ENCODE results near the gene ALS2. TPM values are rescaled to one million over a fixed set of nuclear protein-coding genes. Genes with fewer than 3 reads are reported as not detected.

The ALS2 gene
- total RNA-seq, 1 donor from 2014 or later: 28.4 TPM

- Mint-ChIP-seq H3K36me3 (ENCODE audit: low read depth) (peaks cover 32% of the 10 kb centered on the region), H3K9me3 (ENCODE audit: low read depth) (peaks cover 11% of the 10 kb centered on the region), H3K27ac (ENCODE audit: unreplicated experiment) (no peak overlapping the region), H3K4me1 (ENCODE audit: low read depth) (no peaks in the 10 kb centered on the region), H3K27me3 (ENCODE audit: low read depth) (no peaks in the 10 kb centered on the region), H3K4me3 (ENCODE audit: unreplicated experiment) (no peak overlapping the region)
- TF ChIP-seq, protein P1, sequence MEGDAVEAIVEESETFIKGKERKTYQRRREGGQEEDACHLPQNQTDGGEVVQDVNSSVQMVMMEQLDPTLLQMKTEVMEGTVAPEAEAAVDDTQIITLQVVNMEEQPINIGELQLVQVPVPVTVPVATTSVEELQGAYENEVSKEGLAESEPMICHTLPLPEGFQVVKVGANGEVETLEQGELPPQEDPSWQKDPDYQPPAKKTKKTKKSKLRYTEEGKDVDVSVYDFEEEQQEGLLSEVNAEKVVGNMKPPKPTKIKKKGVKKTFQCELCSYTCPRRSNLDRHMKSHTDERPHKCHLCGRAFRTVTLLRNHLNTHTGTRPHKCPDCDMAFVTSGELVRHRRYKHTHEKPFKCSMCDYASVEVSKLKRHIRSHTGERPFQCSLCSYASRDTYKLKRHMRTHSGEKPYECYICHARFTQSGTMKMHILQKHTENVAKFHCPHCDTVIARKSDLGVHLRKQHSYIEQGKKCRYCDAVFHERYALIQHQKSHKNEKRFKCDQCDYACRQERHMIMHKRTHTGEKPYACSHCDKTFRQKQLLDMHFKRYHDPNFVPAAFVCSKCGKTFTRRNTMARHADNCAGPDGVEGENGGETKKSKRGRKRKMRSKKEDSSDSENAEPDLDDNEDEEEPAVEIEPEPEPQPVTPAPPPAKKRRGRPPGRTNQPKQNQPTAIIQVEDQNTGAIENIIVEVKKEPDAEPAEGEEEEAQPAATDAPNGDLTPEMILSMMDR (IDR thresholded peaks at IDR 0.05): no peak
- no peak for DNase-seq (ENCODE audit: low spot score)
These were observed 45.2 kb downstream of the ALS2 start for GRCh38 chr2:201735486-201735885.

- Mint-ChIP-seq H3K36me3 (ENCODE audit: low read depth) (peaks cover 34% of the 10 kb centered on the region), H3K27me3 (ENCODE audit: low read depth) (no peaks in the 10 kb centered on the region), H3K9me3 (ENCODE audit: low read depth) (peaks cover 11% of the 10 kb centered on the region), H3K27ac (ENCODE audit: unreplicated experiment) (no peak overlapping the region), H3K4me1 (ENCODE audit: low read depth) (no peaks in the 10 kb centered on the region), H3K4me3 (ENCODE audit: unreplicated experiment) (no peak overlapping the region)
- DNase-seq (ENCODE audit: low spot score): no peak
- TF ChIP-seq, protein P1 (IDR thresholded peaks at IDR 0.05): no peak
These were observed 46.6 kb downstream of the ALS2 start for GRCh38 chr2:201734111-201734510.

DNA sequence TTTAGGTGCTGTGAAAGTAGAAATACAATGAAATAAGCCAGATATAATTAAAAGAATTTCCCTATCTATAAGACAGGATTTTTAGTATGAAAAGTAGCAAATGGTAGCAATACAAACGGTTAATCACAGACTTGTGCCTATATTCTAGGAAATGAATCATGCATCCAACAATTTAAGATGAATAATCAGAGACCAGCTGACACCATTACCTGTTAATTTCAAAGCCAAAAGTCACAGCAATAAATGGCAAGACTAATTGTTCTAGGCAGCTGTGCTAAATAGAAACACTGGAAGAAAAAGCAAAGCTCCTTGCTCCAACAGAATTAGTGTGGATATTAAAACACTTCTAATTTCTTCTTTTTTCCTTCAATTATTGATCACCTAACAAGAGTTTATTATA lies 47.2 kb downstream of the ALS2 start:
- Mint-ChIP-seq H3K4me1 (ENCODE audit: low read depth) (no peaks in the 10 kb centered on the region), H3K9me3 (ENCODE audit: low read depth) (peaks cover 11% of the 10 kb centered on the region), H3K4me3 (ENCODE audit: unreplicated experiment) (no peak overlapping the region), H3K27me3 (ENCODE audit: low read depth) (no peaks in the 10 kb centered on the region), H3K36me3 (ENCODE audit: low read depth) (peaks cover 38% of the 10 kb centered on the region), H3K27ac (ENCODE audit: unreplicated experiment) (no peak overlapping the region)
- no peak for DNase-seq (ENCODE audit: low spot score)
- TF ChIP-seq, protein P1 (IDR thresholded peaks at IDR 0.05): no peak

DNA sequence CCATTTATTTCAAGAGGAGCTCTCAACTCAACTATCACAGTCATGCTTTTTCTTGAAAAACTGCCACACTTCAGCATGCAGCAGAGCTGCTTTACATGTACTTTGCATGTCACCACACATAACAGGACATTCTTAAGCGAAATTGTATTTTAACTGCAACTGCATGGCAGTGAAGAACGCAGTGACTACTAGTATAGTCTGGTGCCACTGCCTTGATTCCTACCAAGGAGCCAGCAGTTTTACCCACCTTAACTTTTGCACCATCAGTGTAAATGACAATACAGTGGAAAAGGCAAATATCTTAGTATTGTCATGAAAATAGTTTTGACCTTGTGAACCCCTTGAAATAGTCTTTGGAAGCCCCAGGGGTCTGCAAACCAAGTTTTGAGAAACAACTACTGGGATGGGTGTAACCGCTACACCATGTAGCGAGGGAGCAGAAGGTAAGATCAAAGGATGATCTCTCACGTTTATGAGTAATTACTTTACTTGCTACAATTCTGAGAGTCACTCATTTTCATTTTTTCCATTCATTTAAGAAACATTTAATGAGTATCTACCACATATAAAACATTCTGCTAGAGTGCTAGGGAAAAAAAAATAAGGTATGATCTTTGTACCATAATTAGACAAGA lies 50.0 kb downstream of the ALS2 start:
- H3K27me3 Mint-ChIP-seq (ENCODE audit: low read depth): no peaks in the 10 kb centered on the region
- TF ChIP-seq, protein P1 (IDR thresholded peaks at IDR 0.05): no peak
- peak overlapping the region; percentile 22 for H3K27ac Mint-ChIP-seq (ENCODE audit: unreplicated experiment)
- H3K9me3 Mint-ChIP-seq (ENCODE audit: low read depth): peaks cover 2% of the 10 kb centered on the region
- H3K4me1 Mint-ChIP-seq (ENCODE audit: low read depth): no peaks in the 10 kb centered on the region
- H3K4me3 Mint-ChIP-seq (ENCODE audit: unreplicated experiment): no peak overlapping the region
- peaks cover 32% of the 10 kb centered on the region for H3K36me3 Mint-ChIP-seq (ENCODE audit: low read depth)
- no peak for DNase-seq (ENCODE audit: low spot score)

DNA sequence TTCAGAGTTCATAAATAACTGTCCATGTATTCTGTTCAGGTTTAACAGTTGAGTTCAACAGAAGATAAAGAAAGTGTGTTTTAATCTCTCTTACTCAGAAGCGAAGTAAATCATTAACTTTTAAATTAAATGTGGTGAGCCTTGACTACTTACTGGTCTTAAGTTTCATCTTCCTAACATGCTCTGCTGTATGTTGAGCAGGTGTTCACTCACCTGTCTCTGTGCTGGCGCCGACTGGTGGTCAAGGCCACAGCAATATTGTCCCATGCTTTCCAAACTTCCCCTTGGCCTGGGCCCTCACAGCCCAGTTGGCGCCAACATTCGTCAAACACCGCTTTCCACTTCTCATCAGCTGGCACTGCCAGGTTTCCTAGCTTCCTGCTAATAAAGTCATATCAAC lies 65.3 kb downstream of the ALS2 start:
- H3K4me1 Mint-ChIP-seq (ENCODE audit: low read depth): no peaks in the 10 kb centered on the region
- no peaks in the 10 kb centered on the region for H3K27me3 Mint-ChIP-seq (ENCODE audit: low read depth)
- DNase-seq (ENCODE audit: low spot score): no peak
- TF ChIP-seq, protein P1 (IDR thresholded peaks at IDR 0.05): peak; percentile 19
- no peak overlapping the region for H3K27ac Mint-ChIP-seq (ENCODE audit: unreplicated experiment)
- H3K4me3 Mint-ChIP-seq (ENCODE audit: unreplicated experiment): no peak overlapping the region
- peaks cover 47% of the 10 kb centered on the region for H3K36me3 Mint-ChIP-seq (ENCODE audit: low read depth)
- peaks cover 7% of the 10 kb centered on the region for H3K9me3 Mint-ChIP-seq (ENCODE audit: low read depth)
